ENCODE measurements around the gene MAN2A2. TPM values are rescaled to one million over a fixed set of nuclear protein-coding genes. Genes with fewer than 3 reads are reported as not detected.
A peak's percentile ranks its signal among the peaks of the same experiment; 100 is the strongest.

MAN2A2 gene
- total RNA-seq, 1 experiment from 2014 or later: 64.9 TPM

DNA sequence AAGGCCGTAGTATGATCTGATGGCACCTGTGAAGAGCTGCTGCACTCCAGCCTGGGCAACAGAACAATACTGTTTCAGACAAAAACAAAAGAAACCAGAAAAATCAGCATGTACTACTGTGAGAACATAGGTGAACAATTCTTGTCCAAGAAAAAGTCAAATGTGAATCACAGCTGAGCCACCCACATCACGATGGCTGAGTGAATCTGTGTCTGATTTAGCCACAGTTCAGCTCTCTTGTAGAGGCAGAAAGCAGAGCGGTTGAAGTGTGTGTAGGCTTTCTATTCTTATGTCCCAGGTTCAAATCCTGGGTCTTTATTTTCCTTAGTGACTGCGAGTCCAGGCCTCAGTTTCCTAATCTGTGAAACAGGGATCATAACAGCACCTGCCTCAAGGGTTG lies 39.1 kb upstream of the MAN2A2 start:
- intact Hi-C loops (cut with micrococcal nuclease; ENCODE audit: unreplicated experiment): no loop called here
- Mint-ChIP-seq H3K4me3 (ENCODE audit: unreplicated experiment) (no peak overlapping the region), H3K36me3 (ENCODE audit: insufficient read depth, unreplicated experiment) (peaks cover 4% of the 10 kb centered on the region), H3K9me3 (ENCODE audit: unreplicated experiment) (no peaks in the 10 kb centered on the region), H3K4me1 (ENCODE audit: low read depth, unreplicated experiment) (peaks cover 34% of the 10 kb centered on the region), H3K27me3 (ENCODE audit: insufficient read depth, unreplicated experiment) (no peaks in the 10 kb centered on the region), H3K27ac (ENCODE audit: unreplicated experiment) (no peak overlapping the region)
- no peaks in the 10 kb centered on the region for H3K9me3 ChIP-seq
- peaks cover 38% of the 10 kb centered on the region for H3K4me1 ChIP-seq
- BruUV-seq (replicated peaks): no TSS peak
- no peak overlapping the region for H3K4me3 ChIP-seq (ENCODE audit: low read depth, low read length)
- POLR2A ChIA-PET: no interaction called here
- no peak for TF ChIP-seq CTCF (IDR thresholded peaks at IDR 0.05; ENCODE audit: insufficient read depth in 1 of 2, low read depth in 1 of 2, low read length in 1 of 2, severe bottlenecking in 1 of 2, unreplicated experiment in 1 of 2)
- no peaks in the 10 kb centered on the region for H3K27me3 ChIP-seq (replicated peaks; ENCODE audit: control insufficient read depth, insufficient read depth, low read length)
- CTCF ChIA-PET: interaction anchor here (0.5 kb wide), 1 partner anchor 712 kb away, joined by 3 read pairs; no protein-coding TSS in a partner anchor
- no peak for DNase-seq
- H3K36me3 ChIP-seq (ENCODE audit: control insufficient read depth, insufficient read depth, low read length): no peaks in the 10 kb centered on the region

GRCh38 chr15:90864507-90864906 lies 38.6 kb upstream of the MAN2A2 start:
- peaks cover 4% of the 10 kb centered on the region for H3K36me3 Mint-ChIP-seq (ENCODE audit: insufficient read depth, unreplicated experiment)
- no peaks in the 10 kb centered on the region for H3K9me3 Mint-ChIP-seq (ENCODE audit: unreplicated experiment)
- CTCF ChIA-PET: no interaction called here
- BruUV-seq (replicated peaks): no TSS peak
- Histone ChIP-seq H3K9me3 (no peaks in the 10 kb centered on the region), H3K4me1 (peaks cover 40% of the 10 kb centered on the region), H3K4me3 (ENCODE audit: low read depth, low read length) (no peak overlapping the region), H3K36me3 (ENCODE audit: control insufficient read depth, insufficient read depth, low read length) (no peaks in the 10 kb centered on the region), H3K27me3 (replicated peaks; ENCODE audit: control insufficient read depth, insufficient read depth, low read length) (no peaks in the 10 kb centered on the region)
- no peak overlapping the region for H3K27ac Mint-ChIP-seq (ENCODE audit: unreplicated experiment)
- no peak overlapping the region for H3K4me3 Mint-ChIP-seq (ENCODE audit: unreplicated experiment)
- DNase-seq: no peak
- no peak for TF ChIP-seq CTCF (IDR thresholded peaks at IDR 0.05; ENCODE audit: insufficient read depth in 1 of 2, low read depth in 1 of 2, low read length in 1 of 2, severe bottlenecking in 1 of 2, unreplicated experiment in 1 of 2)
- intact Hi-C loops (cut with micrococcal nuclease; ENCODE audit: unreplicated experiment): no loop called here
- H3K27me3 Mint-ChIP-seq (ENCODE audit: insufficient read depth, unreplicated experiment): no peaks in the 10 kb centered on the region
- H3K4me1 Mint-ChIP-seq (ENCODE audit: low read depth, unreplicated experiment): peaks cover 39% of the 10 kb centered on the region
- POLR2A ChIA-PET: no interaction called here

- peaks cover 40% of the 10 kb centered on the region for H3K4me1 ChIP-seq
- no TSS peak for BruUV-seq (replicated peaks)
Measured at GRCh38 chr15:90865702-90866101, 37.4 kb upstream of the MAN2A2 start.

More at GRCh38 chr15:90865702-90866101, 37.4 kb upstream of the MAN2A2 start:
- DNase-seq: no peak
- ChIA-PET POLR2A (no interaction called here), CTCF (no interaction called here)
- no peaks in the 10 kb centered on the region for H3K27me3 Mint-ChIP-seq (ENCODE audit: insufficient read depth, unreplicated experiment)
- H3K4me1 Mint-ChIP-seq (ENCODE audit: low read depth, unreplicated experiment): peaks cover 38% of the 10 kb centered on the region
- intact Hi-C loops (cut with micrococcal nuclease; ENCODE audit: unreplicated experiment): no loop called here
- H3K9me3 ChIP-seq: no peaks in the 10 kb centered on the region
- H3K27ac Mint-ChIP-seq (ENCODE audit: unreplicated experiment): peak overlapping the region; percentile 6
- H3K4me3 Mint-ChIP-seq (ENCODE audit: unreplicated experiment): no peak overlapping the region
- no peaks in the 10 kb centered on the region for H3K27me3 ChIP-seq (replicated peaks; ENCODE audit: control insufficient read depth, insufficient read depth, low read length)
- peaks cover 6% of the 10 kb centered on the region for H3K36me3 Mint-ChIP-seq (ENCODE audit: insufficient read depth, unreplicated experiment)
- H3K9me3 Mint-ChIP-seq (ENCODE audit: unreplicated experiment): no peaks in the 10 kb centered on the region
- TF ChIP-seq CTCF (IDR thresholded peaks at IDR 0.05; ENCODE audit: insufficient read depth in 1 of 2, low read depth in 1 of 2, low read length in 1 of 2, severe bottlenecking in 1 of 2, unreplicated experiment in 1 of 2): no peak
- no peak overlapping the region for H3K4me3 ChIP-seq (ENCODE audit: low read depth, low read length)
- no peaks in the 10 kb centered on the region for H3K36me3 ChIP-seq (ENCODE audit: control insufficient read depth, insufficient read depth, low read length)

Measured in Caco-2 (cell line).